ENCODE measurements around the gene ZFP64. TPM values are rescaled to one million over a fixed set of nuclear protein-coding genes. Genes with fewer than 3 reads are reported as not detected.

Gene ZFP64
- total RNA-seq, 1 experiment from 2014 or later = 25.6 TPM

DNA sequence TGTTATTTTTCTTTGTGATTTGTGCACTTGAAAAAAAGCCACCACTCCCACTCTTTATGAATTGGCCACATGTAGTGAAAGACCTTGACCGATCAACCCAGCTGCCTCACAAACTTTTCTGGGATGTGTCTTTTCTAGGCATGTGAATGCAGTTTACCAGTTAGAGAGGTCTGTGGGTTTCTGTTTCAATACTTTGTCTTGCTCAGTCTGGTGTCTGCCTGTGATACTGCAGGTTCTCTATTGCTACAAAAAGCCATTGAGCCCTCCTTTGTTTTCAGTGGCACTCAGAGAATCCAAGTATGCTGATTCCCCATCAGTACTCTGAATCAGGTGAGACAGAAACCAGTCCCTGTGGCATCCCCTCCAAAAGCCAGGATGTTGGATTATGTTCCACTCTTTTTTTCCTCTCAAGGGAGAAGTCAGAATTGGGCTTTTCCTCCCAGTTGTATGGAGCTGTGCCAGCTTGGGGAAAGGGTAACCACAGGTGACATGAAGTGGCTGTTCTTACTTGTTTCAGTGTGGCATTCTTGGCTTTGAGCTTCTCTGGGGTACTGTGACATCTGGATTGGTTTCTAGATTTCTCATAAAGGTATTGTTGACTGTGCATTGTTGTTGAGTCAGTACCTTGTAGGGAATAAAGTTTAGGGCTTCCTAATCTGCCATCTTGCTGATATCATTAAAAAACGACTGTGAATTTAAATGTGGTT is 26.3 kb upstream of the ZFP64 start:
- intact Hi-C loops (cut with micrococcal nuclease; ENCODE audit: unreplicated experiment) = loop anchor here (5.0 kb wide), 1 partner anchor 91 kb away; no protein-coding TSS in a partner anchor
- peaks cover 4% of the 10 kb centered on the region for H3K9me3 Mint-ChIP-seq (ENCODE audit: low read depth, unreplicated experiment)
- H3K27me3 Mint-ChIP-seq (ENCODE audit: unreplicated experiment) = peaks cover 29% of the 10 kb centered on the region
- no peak overlapping the region for H3K27ac Mint-ChIP-seq (ENCODE audit: unreplicated experiment)
- H3K36me3 Mint-ChIP-seq (ENCODE audit: insufficient read depth, unreplicated experiment) = no peaks in the 10 kb centered on the region
- no peak for DNase-seq
- no peak overlapping the region for H3K4me3 Mint-ChIP-seq (ENCODE audit: low read depth, unreplicated experiment)
- BruUV-seq (replicated peaks) = no TSS peak
- CTCF ChIA-PET = interaction anchor here (0.7 kb wide), 1 partner anchor 1311 kb away, joined by 9 read pairs; no protein-coding TSS in a partner anchor
- H3K4me1 Mint-ChIP-seq (ENCODE audit: low read depth, unreplicated experiment) = no peaks in the 10 kb centered on the region
- TF ChIP-seq, protein P1, sequence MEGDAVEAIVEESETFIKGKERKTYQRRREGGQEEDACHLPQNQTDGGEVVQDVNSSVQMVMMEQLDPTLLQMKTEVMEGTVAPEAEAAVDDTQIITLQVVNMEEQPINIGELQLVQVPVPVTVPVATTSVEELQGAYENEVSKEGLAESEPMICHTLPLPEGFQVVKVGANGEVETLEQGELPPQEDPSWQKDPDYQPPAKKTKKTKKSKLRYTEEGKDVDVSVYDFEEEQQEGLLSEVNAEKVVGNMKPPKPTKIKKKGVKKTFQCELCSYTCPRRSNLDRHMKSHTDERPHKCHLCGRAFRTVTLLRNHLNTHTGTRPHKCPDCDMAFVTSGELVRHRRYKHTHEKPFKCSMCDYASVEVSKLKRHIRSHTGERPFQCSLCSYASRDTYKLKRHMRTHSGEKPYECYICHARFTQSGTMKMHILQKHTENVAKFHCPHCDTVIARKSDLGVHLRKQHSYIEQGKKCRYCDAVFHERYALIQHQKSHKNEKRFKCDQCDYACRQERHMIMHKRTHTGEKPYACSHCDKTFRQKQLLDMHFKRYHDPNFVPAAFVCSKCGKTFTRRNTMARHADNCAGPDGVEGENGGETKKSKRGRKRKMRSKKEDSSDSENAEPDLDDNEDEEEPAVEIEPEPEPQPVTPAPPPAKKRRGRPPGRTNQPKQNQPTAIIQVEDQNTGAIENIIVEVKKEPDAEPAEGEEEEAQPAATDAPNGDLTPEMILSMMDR (IDR thresholded peaks at IDR 0.05; ENCODE audit: unreplicated experiment) = no peak

GRCh38 chr20:52213995-52214394 is 22.4 kb upstream of the ZFP64 start:
- intact Hi-C loops (cut with micrococcal nuclease; ENCODE audit: unreplicated experiment) = no loop called here
- H3K27me3 Mint-ChIP-seq (ENCODE audit: unreplicated experiment) = peaks cover 57% of the 10 kb centered on the region
- H3K27ac Mint-ChIP-seq (ENCODE audit: unreplicated experiment) = no peak overlapping the region
- no peaks in the 10 kb centered on the region for H3K9me3 Mint-ChIP-seq (ENCODE audit: low read depth, unreplicated experiment)
- TF ChIP-seq, protein P1 (IDR thresholded peaks at IDR 0.05; ENCODE audit: unreplicated experiment) = no peak
- no peaks in the 10 kb centered on the region for H3K4me1 Mint-ChIP-seq (ENCODE audit: low read depth, unreplicated experiment)
- DNase-seq = no peak
- H3K36me3 Mint-ChIP-seq (ENCODE audit: insufficient read depth, unreplicated experiment) = no peaks in the 10 kb centered on the region
- CTCF ChIA-PET = interaction anchor here (0.5 kb wide), 1 partner anchor 44 kb away, joined by 9 read pairs; no protein-coding TSS in a partner anchor
- BruUV-seq (replicated peaks) = no TSS peak
- no peak overlapping the region for H3K4me3 Mint-ChIP-seq (ENCODE audit: low read depth, unreplicated experiment)

GRCh38 chr20:52212943-52213342 is 21.4 kb upstream of the ZFP64 start:
- H3K27me3 Mint-ChIP-seq (ENCODE audit: unreplicated experiment) = peaks cover 65% of the 10 kb centered on the region
- TF ChIP-seq, protein P1 (IDR thresholded peaks at IDR 0.05; ENCODE audit: unreplicated experiment) = no peak
- CTCF ChIA-PET = interaction anchor here (0.7 to 1.4 kb wide), 4 partner anchors 8 to 86 kb away, joined by 3 to 5 read pairs (median 3); no protein-coding TSS in a partner anchor

DNA sequence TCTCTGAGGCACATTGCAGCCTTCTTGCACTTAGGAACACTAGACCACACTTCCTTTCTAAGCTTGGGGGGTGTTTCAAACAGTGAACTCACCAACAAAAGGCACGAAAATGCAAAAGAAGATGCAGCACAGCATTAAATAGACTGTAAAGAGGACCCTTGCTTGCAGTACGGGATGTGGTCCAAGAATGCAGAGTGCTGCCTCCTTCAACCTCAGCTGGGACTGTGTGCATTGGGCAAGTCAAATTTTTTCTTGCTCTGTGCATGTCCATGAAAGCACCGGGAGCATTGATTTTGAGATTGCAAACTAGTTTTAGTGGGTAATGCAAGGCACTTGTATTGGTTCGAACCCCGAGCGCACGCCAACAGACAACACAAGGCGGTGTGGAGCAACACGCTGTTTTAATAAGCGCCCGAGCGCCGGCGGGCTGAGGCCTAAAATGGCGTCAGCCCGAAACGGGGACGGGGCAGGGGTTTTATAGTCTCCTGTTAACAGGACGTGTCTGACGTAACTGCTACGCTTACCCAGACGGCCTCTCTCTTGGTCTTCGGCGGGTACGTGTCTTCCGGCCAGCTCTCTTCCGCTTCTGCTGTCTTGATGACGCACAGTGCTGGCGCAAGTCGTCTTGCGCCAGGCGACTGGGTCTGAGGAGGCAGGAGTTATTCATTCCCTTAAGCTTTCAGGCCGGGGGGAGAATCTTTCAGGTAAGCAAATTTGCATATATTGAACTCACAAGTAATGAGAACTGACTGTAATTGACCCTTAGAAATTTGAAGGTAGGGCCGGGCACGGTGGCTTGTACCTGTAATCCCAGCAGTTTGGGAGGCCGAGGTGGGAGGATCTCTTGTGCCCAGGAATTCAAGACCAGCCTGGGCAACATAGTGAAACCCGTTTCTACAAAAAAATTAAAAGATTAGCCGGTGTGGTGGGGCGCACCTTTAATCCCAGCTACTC is 18.7 kb upstream of the ZFP64 start:
- DNase-seq = no peak
- CTCF ChIA-PET = no interaction called here
- no TSS peak for BruUV-seq (replicated peaks)
- H3K27me3 Mint-ChIP-seq (ENCODE audit: unreplicated experiment) = peaks cover 62% of the 10 kb centered on the region
- no peak overlapping the region for H3K27ac Mint-ChIP-seq (ENCODE audit: unreplicated experiment)
- no peaks in the 10 kb centered on the region for H3K36me3 Mint-ChIP-seq (ENCODE audit: insufficient read depth, unreplicated experiment)
- TF ChIP-seq, protein P1 (IDR thresholded peaks at IDR 0.05; ENCODE audit: unreplicated experiment) = no peak
- intact Hi-C loops (cut with micrococcal nuclease; ENCODE audit: unreplicated experiment) = no loop called here
- no peaks in the 10 kb centered on the region for H3K4me1 Mint-ChIP-seq (ENCODE audit: low read depth, unreplicated experiment)
- H3K4me3 Mint-ChIP-seq (ENCODE audit: low read depth, unreplicated experiment) = no peak overlapping the region
- H3K9me3 Mint-ChIP-seq (ENCODE audit: low read depth, unreplicated experiment) = no peaks in the 10 kb centered on the region

More at GRCh38 chr20:52212943-52213342, 21.4 kb upstream of the ZFP64 start:
- intact Hi-C loops (cut with micrococcal nuclease; ENCODE audit: unreplicated experiment) = no loop called here
- Mint-ChIP-seq H3K27ac (ENCODE audit: unreplicated experiment) (no peak overlapping the region), H3K9me3 (ENCODE audit: low read depth, unreplicated experiment) (no peaks in the 10 kb centered on the region), H3K4me1 (ENCODE audit: low read depth, unreplicated experiment) (no peaks in the 10 kb centered on the region), H3K4me3 (ENCODE audit: low read depth, unreplicated experiment) (no peak overlapping the region), H3K36me3 (ENCODE audit: insufficient read depth, unreplicated experiment) (no peaks in the 10 kb centered on the region)
- DNase-seq = no peak
- no TSS peak for BruUV-seq (replicated peaks)
